ENCODE results near the gene CFAP157. TPM values are rescaled to one million over a fixed set of nuclear protein-coding genes. Genes with fewer than 3 reads are reported as not detected.

Gene CFAP157
- total and polyA plus RNA-seq, 2 of the 13 experiments (the other 11 are each of a cell fraction or from before 2014, with no cell fraction given) = 0.07 TPM; not detected in 1

- TF ChIP-seq ZNF441 (CRISPR knock-in tag; IDR thresholded peaks at IDR 0.05; ENCODE audit: borderline replicate concordance) = no peak
- peak; percentile 89 for TF ChIP-seq YEATS4 (CRISPR knock-in tag; IDR thresholded peaks at IDR 0.05; ENCODE audit: borderline replicate concordance)
- peak; percentile 79; the same call in 1 of the 2 replicates for TF ChIP-seq ZNF724P (CRISPR knock-in tag; IDR thresholded peaks at IDR 0.05; ENCODE audit: borderline replicate concordance)
- TF ChIP-seq ZSCAN9 (CRISPR knock-in tag; IDR thresholded peaks at IDR 0.05; ENCODE audit: borderline replicate concordance) = no peak
- TF ChIP-seq ELF4 (CRISPR knock-in tag; IDR thresholded peaks at IDR 0.05; ENCODE audit: borderline replicate concordance) = no peak
- TF ChIP-seq ZNF501 (CRISPR knock-in tag; IDR thresholded peaks at IDR 0.05) = peak; percentile 87
- TF ChIP-seq TCF7L2 (IDR thresholded peaks at IDR 0.05; ENCODE audit: low read depth, low read length) = no peak
- TF ChIP-seq GZF1 (CRISPR knock-in tag; IDR thresholded peaks at IDR 0.05) = no peak
- peak; percentile 84 for TF ChIP-seq ZNF687 (CRISPR knock-in tag; IDR thresholded peaks at IDR 0.05)
- peak; percentile 83 for TF ChIP-seq SUZ12 (IDR thresholded peaks at IDR 0.05; ENCODE audit: low read depth, low read length)
- TF ChIP-seq ZNF276 (CRISPR knock-in tag; IDR thresholded peaks at IDR 0.05; ENCODE audit: low read depth) = peak; percentile 79; the same call in 1 of the 2 replicates
- no peak for TF ChIP-seq ZBTB10 (CRISPR knock-in tag; IDR thresholded peaks at IDR 0.05; ENCODE audit: borderline replicate concordance)
- peak; percentile 63 for TF ChIP-seq AGO1 (IDR thresholded peaks at IDR 0.05; ENCODE audit: low read depth, low read length, poor library complexity, severe bottlenecking)
- 0 out of 2 replicates have a peak, but pooled peaks have one; percentile 22 for TF ChIP-seq THRA (CRISPR knock-in tag; IDR thresholded peaks at IDR 0.05; ENCODE audit: borderline replicate concordance)
- no peak for TF ChIP-seq ZNF816 (CRISPR knock-in tag; IDR thresholded peaks at IDR 0.05; ENCODE audit: borderline replicate concordance)
- 0 out of 2 replicates have a peak, but pooled peaks have one; percentile 66 for TF ChIP-seq ZNF775 (CRISPR knock-in tag; IDR thresholded peaks at IDR 0.05; ENCODE audit: borderline replicate concordance)
- peak; percentile 62 for TF ChIP-seq FOXA3 (CRISPR knock-in tag; IDR thresholded peaks at IDR 0.05)
- no peak for TF ChIP-seq NFRKB (IDR thresholded peaks at IDR 0.05)
- peak; percentile 71; the same call in 1 of the 2 replicates for TF ChIP-seq TGIF2 (CRISPR knock-in tag; IDR thresholded peaks at IDR 0.05)
Measured at GRCh38 chr9:127734747-127735529, 28.1 kb downstream of the CFAP157 start, which contains the start of gene TOR2A (continued).
